CD4-positive, alpha-beta T cell treated with Interleukin-17A for 1 hour (primary cell): ENCODE results near the gene FCER2.

ENCODE experiments used
- DNase-seq: peaks from one replicate; pipeline ENCODE4 v3.0.0-alpha.2; 2020

FCER2 gene

DNA sequence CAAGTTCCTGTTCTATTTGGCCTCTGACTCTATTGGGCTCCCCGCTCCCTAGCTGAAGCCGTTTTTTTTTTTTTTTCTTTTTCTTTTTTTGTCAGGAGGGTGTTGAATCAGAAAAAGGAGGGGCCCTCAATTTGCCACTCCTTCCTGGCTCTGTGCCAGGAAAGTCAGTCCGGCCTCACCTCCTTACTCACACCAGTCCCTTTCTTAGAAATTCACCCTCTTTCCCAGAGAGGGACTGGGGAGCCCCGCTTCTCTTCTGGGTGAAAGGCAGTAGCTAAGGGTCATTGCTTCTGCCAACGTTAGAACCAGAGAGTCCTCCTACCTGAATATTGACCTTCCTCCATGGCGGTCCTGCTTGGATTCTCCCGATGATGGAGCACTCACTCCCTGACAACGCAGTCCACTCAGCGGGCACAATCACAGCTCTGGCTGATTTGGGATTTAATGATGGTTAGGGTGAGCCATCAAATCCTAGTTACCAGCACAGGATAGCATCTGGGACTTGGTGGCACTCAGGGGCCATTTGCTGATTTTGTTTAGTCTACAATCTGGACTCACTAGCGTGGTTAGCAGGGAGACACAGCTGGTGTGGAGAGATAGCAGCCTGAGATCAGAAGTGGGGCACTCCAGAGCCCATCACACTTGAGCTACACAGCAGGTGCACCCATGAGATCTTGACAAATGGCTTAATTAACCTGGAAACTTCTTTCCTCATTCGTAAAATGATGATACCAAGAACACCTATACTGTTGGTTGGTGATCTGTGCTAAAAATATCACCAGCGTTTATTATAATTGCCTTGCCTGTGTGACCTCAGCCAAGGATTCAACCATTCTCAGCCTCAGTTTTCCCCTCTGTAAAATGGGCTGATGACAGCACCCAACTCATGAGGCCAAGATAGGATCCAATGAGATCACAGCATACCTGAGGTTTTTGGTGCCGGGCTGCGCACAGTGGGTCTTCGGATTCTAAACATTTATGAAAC lies 2.2 kb downstream of the FCER2 start:
- DNase-seq, result no peak

DNA sequence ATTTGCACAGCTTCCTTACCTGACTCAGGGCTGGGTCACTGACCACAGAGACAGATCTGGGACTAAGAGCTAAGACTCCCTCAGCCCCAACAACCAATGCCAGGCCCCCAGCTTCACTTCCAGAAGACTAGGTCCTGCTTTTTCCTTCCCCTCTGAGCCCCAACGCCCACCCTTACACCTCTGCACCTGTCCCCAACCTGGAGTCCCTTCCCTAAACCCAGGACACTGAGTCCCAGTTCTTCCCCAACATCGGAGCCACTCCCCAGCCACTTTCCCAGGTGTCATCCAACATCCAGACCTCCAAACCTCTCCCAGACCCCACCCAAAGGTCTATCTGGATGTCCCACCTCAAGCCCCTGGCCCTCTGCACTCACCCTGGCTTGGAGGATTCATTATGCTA lies 2.9 kb downstream of the FCER2 start:
- no peak for DNase-seq

DNA sequence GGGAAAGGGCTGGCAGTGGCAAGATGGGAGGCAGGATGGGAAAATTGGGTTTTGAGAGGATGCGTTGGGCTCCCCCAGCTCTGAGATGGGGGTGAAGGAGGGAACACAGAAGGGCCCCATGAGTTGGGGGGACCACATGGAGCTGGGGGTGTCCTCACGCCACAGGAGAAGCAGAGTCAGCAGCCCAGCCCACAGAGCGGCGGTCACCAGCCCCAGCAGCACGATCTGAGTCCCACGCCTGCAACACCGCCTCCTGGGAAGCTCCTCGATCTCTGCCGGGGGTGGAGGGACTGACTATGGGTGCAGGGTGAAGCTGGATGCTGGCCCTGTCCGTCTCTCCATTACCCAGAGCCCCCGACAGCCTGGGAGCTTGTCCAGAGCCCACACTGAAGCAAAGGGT lies 3.3 kb downstream of the FCER2 start:
- no peak for DNase-seq

DNA sequence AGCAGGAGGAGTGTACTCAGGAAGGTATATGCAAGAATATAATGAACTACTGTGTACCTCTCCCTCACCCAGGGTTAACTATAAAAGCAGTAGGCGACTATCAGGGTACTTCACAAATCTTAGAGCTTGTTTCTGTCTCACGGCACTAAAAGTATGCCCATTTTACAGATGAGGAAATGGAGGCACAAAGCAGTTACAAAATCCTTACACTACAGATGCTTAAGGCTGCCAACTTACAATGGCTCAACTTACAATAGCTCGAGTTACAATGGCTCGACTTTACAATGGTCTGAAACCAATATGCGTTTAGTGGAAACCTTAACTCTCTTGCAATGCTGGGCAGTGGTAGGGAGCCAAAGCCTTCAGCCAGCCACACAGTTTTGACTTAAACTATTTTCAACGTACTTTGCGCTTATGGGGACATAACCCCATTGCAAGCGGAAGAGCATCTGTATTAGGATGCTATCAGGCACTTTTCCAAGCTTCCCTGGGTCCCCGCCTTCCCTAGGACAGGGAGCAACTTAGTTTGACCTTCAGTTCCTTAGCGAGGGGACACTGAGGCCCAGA lies 4.1 kb downstream of the FCER2 start:
- DNase-seq, result no peak

DNA sequence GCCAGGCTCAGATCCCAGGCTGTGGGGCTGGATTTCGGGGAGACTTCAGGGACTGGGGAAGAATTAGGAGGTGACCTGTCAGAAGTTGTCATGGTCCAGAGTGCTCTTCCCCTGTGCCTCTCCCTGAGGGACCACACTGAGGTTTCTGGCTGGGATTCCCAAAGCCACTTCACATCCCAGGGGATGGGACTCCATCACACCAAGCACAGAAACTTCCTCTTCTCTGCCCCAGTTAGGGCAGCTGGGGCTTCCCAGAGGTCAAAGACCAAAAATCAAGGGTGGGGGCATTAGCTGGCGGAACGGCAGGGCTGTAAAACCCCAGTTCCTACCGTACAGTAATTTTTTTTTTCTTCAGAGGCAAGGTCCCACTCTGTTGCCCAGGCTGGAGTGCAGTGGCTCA lies 7.4 kb downstream of the FCER2 start:
- DNase-seq, result no peak

DNA sequence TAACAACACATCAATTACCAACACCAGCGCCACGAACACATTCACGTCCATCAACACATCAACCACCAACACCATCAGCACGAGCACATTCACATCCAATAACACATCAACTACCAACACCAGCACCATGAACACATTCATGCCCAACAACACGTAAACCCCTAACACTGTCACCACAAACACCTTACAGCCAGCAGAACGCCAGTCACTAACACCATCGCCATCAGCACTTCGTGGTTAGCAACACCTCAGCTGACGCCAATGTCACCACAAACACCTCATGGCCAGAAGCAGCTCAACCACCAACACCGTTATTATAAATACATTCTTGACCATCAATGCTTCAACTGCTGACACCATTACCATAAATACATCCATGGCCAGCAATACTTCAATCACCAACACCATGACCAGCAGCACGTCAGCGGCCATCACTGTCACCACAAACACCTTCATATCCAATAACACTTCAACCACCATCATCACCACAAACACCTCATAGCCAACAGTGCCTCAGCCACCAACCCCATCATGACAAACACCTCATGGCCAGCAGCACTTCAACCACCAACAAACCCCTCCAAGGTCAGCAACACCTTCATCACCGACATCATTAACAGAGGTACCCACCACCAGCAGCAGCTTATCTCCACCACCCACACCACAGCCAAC lies 9.4 kb downstream of the FCER2 start:
- peak; percentile 51 for DNase-seq

DNA sequence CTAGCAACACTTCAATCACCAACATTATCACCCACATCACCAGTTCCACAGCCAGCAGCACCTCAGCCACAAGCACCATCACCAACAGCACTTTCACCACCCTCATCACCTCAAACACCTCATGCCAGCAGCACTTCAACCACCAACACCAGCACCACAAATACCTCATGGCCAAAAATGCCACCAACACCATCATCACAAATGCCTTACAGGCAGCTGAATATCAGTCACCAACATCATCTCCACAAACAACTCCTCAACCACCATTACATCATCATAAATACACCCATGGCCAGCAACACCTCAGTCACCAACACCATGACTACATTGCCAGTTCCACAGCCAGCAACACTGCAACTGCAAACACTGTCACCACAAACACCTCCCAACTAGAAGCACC lies 10.4 kb downstream of the FCER2 start:
- peak; percentile 57 for DNase-seq

DNA sequence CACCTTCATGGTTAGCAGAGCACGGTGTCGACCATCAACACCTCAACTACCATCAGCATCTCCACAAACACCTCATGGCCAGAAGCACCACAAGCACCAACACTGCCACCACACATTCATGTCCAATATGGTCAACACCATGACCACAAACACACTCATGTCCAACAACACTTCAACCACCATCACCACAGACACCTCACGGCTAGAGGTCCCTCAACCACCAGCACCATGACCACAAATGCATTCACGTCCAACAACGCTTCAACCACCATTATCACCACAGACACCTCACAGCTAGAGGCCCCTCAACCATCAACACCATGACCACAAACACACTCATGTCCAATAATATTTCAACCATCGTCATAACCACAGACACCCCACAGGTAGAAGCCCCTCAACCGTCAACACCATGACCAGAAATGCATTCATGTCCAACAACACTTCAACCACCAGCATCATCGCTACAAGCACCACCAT lies 11.1 kb downstream of the FCER2 start:
- peak; percentile 59 for DNase-seq

DNA sequence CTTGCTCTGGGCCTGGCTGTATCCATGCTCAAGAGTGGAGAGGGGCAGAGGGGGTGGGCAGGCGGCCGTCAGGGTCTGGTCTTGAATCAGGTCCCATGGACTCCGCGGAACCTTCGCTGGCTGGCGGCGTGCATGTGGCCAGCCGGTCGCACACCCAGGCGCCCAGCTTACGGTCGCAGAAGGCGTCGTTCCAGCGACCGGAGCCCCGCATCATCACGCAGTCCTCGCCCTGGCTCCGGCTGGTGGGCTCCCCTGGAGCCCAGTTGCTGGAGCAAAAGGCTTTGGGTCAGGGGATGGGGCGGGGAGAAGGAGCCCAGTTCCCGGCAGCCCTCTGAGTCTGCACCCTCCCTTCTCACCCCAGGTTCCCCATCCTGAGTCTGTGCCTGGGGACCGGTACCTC lies 12.8 kb downstream of the FCER2 start:
- DNase-seq, result no peak

DNA sequence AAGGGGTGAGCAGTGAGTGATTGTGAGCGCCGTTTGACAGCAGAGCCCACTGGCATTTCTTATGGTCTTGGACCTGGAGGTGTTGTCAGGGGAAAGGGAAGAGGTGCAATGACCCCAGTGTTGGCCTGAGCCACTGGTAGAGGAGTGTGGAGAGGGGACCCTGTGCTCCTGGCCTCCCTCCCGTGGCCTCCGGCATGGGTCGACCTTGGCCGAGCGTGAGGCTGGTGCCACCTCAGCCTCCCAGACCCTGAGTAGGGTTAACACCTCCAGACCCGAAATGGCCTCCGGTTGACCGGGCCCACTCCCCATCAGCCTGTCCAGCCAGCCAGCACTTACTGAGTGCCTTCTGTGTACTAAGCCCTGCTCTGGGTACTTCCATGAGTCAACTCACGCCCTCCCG lies 14.8 kb downstream of the FCER2 start:
- DNase-seq, result no peak

DNA sequence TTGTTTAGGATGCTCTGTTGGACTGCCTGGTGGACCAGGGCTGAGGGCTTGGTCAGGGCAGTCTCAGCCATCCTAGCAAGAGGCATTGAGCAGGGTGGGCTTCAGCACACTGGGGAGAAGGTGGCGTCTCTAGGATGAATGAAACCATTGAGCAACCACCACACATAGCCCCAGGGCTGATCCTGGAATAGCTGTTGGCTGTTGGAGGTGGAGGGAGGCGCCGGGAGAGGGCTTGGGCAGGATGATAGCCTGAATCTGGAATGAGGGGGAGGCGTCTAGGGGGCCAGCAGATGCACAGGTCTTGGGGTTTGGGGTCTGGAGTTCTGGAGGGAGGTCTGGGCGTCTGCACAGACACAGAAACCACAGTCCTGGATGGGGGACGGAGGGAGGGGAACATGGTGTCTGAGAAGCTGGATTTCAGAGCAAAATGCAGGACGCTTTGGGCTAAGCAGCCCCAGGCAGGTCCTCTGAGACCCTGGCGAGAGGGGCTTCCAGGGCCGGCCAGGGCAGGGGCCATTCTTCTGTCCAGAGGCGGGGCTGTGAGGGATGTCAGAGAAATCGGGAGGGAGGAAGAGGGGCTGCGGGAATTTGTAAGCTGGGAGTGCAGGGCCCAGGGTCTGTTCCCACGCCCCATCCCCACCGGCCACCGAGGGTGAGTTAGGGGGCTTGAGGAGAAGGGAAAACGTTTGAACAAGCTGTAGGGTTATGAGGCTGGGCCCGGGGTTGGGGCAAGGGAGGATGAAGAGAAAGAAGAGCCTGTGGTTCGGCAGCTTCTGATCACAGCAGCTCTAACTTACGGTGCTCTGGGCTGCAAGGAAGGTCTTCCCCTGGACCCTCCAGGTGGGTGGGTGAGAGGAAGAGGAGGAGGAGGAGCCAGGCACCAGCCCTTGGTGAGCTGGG lies 16.1 kb downstream of the FCER2 start:
- no peak for DNase-seq

DNA sequence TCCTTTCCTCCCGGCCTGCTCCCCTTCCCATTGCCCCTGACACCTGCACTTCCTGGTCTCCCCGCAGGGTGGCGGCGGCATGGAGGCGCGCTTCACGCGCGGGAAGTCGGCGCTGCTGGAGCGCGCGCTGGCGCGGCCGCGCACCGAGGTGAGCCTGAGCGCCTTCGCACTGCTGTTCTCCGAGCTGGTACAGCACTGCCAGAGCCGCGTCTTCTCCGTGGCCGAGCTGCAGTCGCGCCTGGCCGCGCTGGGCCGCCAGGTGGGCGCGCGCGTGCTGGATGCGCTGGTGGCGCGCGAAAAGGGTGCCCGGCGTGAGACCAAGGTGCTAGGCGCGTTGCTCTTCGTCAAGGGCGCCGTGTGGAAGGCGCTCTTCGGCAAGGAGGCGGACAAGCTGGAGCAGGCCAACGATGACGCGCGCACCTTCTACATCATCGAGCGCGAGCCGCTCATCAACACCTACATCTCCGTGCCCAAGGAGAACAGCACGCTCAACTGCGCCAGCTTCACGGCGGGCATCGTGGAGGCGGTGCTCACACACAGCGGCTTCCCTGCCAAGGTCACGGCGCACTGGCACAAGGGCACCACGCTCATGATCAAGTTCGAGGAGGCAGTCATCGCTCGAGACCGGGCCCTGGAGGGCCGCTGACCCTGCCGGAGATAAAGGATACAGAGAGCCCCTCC lies 19.6 kb downstream of the FCER2 start:
- no peak for DNase-seq

DNA sequence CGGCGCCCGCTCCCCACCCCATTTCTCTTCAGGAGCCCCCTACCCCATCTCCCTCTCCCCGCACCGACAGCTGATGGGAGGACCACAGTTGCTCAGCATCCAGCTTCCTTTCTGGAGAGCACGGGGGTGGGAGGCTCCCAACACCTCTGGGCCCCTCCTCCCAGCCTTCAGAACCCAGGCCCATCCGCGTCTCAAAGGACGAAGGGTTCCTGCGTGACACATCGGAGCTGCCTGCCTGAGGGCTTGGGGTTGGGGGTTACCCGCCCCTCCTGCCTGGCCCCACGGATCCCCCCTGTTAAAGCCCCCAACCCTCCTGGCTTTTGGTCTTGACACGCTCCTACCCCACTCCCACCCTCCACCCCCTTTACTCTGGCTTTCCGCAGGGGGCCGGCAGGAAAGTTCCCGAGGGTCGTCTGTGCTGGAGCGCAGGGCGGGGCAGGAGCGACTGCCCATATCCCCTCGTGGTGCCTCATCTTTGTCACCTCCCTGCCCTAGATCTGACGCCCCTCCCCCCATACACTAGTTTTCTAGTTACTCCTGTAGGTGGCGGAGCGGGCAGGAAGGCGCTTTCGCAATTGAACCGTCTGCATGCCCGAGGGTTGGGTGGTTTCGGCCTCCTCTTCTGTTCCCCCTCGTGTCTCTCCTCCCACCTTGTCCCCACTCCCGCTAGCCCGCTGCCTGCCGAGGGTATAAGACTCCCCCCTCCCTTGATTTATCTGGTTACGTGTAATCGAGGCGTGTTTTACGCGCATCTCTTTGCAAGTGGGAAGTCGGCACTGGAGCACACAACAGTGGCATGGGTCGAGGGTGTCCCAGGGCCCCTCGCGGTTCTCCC lies 20.4 kb downstream of the FCER2 start:
- peak; percentile 90 for DNase-seq

DNA sequence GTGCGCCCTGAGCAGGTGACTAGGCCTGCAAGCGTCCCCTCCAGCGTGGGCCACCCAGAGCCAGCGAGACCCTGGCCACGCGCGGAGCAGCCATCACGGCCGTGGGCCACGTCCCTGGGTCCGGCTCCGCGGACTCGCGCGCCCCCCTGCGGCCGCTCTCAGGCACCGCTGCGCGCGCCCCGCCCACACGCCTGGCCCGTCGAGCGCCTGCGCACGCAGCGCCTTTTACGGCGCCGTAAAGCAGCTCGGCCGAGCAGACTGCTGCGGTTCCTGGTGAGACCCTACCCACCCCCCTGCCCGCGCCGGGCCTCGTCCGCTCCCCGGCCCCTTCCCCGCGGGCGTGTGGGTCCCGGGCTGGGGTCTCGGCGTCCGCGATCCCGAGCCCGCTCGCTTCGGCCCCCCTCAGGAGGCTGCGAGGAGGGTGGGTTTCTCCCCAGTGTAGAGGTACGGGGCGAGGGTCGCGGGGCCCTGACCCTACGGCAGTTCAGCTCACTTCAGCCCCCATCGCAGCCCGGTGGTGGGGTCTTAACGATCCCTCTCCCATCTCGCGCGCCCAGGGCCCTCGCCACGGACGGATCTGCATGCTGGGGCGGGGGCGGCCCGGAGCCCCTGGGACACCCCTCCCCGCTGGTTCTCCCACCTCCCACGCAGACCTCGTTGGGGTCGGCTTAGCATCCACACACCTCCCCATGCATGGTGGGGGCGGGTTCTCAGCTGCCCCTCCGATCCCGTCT lies 21.2 kb downstream of the FCER2 start, which contains the start of gene TRAPPC5:
Gene TRAPPC5 (plus strand): TSS at position 228 of the 734 bp plus-strand sequence. CDS start 1,421 bp downstream, outside the sequence.
- DNase-seq, result peak; percentile 87

DNA sequence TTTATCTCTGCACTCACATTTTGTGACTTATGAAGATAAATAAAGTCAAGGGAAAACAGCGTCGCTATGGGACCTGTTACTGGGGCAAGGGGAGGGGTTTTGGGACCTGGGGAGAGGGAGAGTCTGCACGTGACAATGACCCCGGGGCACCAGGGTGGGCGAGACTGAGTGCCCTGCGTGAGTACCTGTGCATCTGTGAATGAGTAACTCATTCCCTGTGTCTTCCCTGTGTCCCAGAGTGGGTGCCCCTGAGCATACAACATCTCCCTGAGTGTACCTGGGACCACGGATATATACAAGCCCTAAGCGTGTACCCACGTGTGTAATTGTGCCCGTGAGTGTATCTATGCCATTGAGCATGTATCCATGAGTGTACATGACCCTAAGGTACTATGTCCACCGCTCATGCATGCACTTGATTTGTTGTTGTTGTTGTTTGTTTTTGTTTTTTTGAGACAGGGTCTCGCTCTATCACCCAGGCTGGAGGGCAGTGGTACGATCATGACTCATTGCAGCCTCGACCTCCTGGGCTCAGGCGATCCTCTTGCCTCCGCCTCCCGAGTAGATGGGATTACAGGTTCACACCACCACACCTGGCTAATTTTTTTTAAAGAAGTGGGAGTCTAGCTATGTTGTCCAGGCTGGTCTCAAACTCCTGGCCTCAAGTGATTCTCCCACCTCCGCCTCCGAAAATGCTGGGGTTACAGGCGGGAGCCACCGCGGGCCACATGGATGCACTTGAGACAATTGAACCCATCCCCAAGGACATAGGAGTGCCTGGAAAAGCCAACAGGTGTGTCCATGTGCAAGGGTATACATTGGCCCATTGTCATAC lies 21.9 kb downstream of the FCER2 start:
- DNase-seq, result no peak

DNA sequence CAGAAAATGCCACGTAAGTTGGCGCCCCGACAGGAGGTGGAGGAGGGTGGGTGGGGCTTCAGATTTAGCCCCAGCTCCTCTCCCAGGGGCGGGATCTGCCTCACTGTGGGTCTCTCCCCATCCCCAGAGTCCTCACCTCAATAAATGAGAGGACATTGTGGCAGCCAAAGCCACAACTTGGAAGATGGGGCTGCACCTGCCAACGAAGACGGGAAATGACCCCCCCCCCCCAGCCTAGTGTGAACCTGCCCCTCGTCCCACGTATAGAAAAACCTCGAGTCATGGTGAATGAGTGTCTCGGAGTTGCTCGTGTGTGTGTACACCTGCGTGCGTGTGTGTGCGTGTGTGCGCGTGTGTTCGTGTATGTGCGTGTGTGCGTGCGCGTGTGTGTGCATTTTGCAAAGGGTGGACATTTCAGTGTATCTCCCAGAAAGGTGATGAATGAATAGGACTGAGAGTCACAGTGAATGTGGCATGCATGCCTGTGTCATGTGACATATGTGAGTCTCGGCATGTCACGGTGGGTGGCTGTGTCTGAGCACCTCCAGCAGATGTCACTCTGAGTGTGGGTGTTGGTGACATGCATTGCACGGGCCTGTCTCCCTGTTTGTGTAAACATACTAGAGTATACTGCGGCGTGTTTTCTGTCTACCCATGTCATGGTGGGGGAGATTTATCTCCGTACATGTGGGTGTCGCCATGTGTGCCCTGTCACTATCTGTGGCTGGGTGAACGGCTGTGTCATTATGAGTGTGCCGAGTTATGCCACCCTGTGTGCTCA lies 22.8 kb downstream of the FCER2 start:
- DNase-seq, result peak; percentile 82

DNA sequence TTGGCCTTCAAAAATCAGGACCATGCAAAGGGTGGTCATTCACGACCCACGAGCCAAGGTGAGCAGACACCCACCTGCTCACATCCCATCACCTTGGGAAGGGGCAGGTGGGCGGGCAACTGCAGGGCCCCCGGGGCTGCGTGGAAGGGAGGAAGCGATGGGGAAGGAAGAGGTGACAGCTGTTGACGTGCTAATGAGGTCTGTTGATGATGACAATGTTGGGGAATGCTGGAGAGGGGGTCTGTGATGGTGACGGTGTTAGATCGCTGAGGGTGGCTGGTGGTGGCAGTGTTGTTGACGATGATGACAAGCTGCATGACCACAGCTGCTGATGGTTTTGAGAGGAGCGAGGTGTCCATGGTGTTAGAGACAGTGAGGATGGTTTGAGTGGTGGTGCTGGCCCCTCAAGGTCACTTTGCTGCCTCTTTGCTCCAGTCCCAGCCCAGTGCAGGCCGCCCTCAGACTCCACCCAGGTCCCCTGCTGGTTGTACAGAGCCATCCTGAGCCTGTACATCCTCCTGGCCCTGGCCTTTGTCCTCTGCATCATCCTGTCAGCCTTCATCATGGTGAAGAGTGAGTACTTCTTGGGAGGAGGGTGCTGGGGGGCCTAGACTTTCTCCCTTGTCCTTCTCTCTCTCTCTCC lies 24.1 kb downstream of the FCER2 start:
- no peak for DNase-seq

DNA sequence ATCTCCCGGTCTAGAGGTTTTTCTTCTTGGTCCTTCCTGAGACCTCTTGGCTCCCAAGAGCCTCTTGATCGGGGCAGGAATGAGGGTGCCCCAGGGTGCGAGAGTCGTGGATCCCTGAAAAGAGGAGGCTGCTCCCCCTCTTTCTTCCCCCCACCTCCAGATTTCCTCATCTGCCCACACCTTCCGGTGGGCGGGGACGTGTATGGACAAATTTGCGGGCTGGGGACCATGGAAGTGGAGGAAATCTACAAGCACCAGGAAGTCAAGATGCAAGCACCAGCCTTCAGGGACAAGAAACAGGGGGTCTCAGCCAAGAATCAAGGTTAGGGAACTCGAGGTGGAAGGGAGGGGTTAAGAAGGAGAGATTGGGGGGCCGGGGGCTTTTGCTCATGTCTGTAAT lies 25.1 kb downstream of the FCER2 start, which contains the start of gene MCEMP1:
Gene MCEMP1 (plus strand): TSS at position 237 of the 400 bp plus-strand sequence. CDS start 31 bp downstream, at position 268.
- DNase-seq, result no peak
